NCI-H1436 treated with DMSO at 0.1 percent for 48 hours (cell line): ENCODE results near the gene CD69.

Source experiments
- DNase-seq: peaks from one replicate; lab custom pipeline; 2025; lab: John Stamatoyannopoulos, UW

CD69 gene

DNA sequence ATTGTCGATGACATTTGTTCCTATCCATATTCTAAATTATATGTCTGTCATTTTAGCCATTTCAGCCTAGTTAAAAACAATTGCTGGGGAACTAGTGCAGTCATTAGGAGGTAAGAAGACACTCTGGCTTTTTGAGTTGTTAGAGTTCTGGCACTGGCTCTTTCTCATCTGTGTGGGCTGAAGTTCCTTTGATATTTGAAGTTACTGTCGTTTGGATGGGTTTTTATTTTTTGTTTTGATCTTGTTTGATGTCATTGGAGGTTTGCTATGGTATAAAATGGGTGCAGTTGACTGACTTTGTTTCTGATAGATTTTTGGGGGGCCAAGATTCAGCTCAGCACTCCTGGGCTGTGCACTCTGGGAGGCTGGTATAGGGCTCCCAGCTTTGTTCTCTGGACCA lies 20.7 kb upstream of the CD69 start:
- no peak for DNase-seq

- no peak for DNase-seq
Measured at GRCh38 chr12:9779209-9779608, 18.5 kb upstream of the CD69 start.

DNA sequence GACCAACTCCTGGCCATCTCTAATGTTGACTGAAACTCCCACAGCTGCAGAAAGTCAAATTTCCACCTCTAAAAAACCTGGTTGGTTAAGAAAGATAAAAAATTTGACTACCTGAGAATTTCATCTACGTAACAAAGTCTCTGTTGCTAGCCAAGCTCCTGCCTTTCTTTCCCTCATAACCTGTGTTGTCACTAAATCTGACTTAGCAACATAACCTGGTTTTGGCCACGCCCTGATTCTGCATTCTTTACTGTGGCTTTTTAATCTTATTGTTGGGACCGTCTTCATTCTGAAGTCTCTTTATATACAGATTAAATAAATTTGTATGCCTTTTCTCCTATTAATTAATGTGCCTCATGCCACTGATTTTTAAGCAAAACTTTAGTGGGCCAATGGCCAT lies 16.1 kb upstream of the CD69 start:
- DNase-seq = no peak

DNA sequence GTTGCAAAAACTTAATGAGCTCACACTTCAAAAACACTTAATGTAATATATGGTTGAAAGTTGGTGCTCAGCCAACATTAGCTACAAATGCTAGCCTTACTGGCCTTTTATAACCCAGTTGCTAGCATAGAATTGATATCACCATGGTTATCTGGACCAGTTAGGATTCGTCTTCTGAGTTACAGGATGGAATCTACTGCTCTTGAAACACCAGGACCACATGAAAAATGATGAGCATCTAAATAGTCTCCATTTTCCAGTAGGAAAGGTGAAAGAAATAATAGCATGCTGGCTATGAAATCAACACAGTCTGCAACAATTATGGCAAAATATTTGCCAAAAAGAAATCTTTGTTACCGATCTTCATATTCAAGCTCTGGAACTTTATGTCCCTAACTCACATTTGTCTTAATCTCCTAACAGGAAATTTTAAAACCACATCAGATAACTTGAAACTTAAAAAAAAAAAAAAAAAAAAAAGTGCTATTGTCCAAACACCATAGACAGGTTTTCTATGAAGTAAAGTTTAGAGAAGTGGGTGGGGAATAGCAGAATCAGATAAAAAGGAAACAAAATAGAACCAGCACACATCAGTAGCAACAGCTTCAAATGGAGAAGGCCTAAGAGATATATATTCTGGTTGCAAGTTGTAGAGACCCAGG lies 12.6 kb upstream of the CD69 start:
- no peak for DNase-seq

DNA sequence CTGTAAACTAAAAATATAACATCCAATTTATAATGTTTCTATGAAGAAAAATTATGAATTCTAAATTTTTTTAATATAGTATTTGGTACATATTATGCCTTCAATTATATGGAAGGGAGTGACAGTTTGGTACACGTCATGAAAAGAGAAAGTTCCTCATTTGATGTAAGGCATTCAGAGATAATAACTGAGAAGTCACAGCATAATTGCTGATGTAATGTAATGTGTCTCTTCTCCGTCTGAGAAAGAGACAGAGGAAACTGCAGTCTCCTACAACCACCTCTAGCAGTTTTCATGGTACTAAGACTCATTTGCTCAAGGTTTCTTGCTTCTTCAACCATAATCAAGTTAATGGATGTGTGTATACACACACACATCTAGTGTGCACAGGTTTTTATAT lies 2.3 kb upstream of the CD69 start:
- DNase-seq = no peak

DNA sequence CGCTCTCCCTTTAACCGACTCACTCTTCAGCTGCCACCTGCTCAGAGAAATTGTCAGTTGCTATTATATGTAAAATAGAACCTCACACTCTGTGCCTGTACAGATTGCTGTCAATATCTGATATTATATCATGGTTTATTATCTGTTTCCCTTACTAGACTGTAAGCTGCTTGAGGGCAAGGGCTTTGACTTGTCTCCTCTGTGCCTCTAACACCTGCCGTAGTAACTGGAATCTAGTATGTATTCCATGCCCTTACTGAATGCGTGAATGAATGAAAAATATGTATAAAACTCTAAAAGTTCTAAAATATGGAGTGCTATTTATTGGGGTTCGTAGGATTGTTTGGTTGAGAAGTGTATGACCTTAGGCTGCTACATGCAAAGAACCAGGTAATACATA lies 1.7 kb upstream of the CD69 start:
- DNase-seq = no peak

- DNase-seq = no peak
Measured at GRCh38 chr12:9761419-9761781, 699 bp upstream of the CD69 start.

DNA sequence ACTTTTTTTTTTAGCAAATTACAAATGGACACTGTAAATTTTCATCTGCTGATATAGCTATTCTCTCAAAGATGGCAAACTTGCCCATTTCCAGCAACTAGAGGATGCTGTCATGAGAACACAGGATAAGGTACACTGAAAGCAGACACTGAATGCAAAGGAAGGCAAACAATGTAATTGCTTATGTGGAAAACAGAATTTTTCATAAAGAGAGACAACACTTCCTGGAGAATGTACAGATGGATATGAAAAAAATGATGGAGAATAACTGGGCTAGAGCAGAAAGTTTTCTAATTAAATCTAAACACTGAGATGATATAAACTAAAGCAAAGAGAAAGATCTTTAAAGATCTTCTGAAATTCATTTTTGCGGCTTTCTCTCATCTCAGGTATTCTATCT lies 581 bp downstream of the CD69 start:
- DNase-seq = no peak

DNA sequence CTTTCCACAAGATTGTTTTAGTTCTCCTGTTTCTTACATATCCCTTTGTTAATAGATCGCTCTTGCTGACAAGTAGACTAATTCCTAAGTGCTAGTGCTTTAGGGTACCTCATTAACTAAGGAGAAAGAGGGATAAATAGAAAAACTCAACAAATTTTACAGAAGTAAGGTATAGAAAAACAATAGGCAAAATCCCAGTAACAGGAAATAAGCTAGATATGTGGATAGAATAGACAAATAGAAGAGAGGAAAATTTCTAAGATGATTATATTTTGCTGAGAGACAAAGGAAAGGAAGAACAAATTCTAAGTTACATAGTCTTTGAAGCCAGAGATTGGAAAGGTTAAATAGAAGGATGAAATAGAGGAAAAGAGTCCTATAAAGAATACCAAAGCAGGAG lies 1.0 kb downstream of the CD69 start:
- DNase-seq = no peak

DNA sequence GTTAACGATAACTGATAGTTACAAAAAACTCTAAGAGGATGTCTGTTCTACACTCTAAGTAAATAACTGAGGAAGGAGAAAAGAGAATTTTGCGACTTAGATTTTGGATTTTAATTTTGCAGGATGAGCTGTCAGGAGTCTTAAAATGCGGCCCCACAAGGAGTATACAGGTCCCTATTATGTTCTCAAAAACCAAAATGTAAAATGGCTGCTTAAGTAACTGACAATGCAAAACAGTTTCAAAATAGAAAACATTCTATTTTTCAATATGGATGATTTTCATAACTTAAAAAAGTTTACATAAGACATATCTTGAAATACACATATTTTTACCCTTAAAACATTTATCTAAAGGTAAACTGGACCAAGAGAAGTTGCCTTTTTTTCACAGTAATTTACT lies 2.6 kb downstream of the CD69 start:
- DNase-seq = no peak

DNA sequence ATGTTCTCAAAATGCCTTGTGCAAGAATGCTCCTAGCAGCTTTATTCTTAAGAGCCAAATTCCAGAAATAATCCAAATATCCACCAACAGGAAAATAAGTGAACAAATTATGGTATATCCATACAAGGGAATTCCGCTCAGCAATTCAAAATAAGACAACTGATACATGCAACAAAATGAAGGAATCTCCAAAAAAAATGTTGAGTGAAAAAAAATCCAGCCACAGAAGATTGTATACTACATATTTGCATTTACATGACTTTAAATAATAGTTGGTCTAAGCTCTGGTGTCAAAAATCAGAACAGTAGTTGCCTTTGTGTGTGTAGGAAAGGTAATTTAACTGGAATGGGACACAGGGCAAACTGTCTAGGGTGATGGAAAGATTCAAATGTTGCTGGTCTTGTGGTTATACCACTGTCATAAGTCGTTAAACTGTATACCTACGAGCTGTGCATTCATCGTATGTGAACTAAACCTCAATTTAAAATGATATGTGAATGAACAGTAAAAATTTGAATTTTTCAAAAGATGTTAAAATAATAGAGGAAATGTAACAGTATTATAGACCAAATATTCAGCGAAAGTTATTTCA lies 3.2 kb downstream of the CD69 start:
- no peak for DNase-seq

DNA sequence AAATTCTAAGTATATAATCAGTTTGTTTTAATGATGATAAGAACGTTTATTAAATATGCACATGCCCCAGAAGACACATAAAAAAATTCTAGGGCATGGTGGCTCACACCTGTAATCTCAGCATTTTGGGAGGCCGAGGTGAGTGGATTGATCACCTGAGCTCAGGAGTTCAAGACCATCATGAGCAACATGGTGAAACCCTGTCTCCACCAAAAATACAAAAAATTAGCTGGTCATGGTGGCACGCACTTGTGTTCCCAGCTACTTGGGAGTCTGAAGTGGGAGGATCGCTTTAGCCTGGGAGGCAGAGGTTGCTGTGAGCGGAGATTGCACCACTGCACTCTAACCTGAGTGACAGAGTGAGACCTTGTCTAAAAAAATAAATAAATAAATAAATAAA lies 4.0 kb downstream of the CD69 start:
- DNase-seq = no peak

- no peak for DNase-seq
Measured at GRCh38 chr12:9756170-9756569, 4.5 kb downstream of the CD69 start.

DNA sequence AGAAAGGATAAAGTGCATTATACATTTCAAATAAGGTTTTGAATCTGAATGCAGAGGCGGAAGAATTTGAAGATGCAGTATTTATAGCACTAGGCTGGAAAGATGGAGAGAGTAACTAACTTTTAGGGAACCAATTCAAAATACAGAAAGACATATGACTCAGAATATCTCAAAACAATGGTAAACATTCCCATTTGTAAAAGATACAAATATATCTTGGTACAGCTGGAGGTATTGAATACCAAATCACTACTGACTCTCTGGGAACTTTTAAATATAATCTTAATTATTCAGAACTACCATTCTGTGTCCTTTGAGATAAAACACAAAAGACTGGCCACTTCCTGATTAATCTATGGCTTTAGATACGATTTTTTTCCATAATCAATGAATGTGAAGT lies 5.1 kb downstream of the CD69 start:
- DNase-seq = no peak

GRCh38 chr12:9755035-9755434 lies 5.7 kb downstream of the CD69 start:
- no peak for DNase-seq

- no peak for DNase-seq
Measured at GRCh38 chr12:9754099-9754927, 6.4 kb downstream of the CD69 start.

DNA sequence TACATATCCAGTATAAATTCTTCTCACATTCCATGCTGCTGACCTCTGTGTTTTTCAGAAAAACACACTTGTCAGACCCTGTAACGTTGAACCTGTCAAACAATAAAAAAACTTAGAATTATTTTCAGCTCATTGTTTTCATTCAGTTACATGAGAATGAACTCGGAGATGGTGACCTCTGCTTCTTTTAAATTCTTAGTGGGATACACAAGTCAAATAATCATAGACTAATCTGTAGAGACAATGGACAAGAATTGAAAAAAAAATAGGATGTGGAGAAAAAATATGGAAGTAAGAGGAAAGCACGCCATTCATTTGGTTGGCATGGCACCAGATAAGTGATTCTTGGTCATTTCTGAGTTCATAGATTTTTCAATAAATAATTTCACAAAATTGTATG lies 7.2 kb downstream of the CD69 start:
- DNase-seq = no peak

DNA sequence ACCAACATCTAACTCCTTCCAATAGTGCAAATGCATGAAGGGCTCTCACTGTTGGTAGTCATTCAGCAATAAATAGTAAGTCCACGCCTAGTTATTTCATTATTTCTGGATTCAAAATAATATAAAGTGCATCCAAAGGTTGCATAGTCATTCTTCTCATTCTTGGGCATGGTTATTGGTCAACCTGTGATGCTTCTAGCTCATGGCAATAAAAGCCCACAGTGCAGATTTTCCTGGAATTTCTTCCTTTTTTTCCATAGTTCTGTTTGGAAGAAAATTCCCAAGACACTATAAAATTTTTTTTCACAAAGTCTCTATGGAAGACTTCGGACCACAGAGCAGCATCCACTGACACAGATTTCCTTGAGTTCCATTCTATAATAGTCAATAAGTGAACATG lies 7.6 kb downstream of the CD69 start:
- no peak for DNase-seq

- no peak for DNase-seq
Measured at GRCh38 chr12:9752145-9752933, 8.4 kb downstream of the CD69 start.

DNA sequence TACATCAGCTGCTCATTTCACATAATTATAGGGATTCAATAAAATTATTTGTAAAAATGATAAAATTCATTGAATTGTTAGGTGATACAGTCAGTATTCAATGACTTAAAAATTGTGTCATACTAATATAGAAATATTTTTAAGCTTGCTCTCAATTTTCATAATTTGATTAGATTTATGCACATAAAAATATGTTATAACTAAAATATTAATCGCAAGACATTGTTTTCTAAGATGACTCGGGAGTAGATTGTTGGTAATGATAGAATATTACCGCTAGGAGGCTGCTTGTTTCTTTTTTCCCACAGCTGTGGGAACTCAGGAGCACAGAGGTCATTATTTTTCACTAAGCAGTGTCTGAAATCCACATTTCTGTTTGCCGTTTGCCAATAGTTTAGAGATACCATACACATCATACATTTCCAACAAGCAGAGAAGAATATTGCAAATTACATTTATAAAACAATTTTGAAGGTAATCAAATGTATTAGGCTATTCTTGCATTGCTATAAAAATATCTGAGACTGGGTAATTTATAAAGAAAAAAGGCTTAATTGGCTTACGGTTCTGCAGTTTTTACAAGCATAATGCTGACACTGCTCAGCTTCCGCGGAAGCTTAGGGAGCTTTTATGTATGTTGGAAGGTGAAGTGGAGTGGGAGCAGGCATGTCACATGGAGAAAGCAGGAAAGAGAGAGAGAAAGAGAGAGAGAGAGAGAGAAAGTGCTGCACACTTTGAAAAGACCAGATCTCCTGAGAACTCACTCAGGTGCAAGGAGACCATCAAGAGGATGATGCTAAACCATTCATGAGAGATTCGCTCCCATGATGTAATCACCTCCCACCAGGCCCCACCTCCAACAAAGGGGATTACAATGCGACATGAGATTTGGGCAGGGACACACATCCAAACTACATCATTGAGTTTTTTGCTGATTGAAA lies 9.2 kb downstream of the CD69 start:
- no peak for DNase-seq
